Stomach (tissue), 9 donors: ENCODE measurements around the gene SETDB2. TPM values are rescaled to one million over a fixed set of nuclear protein-coding genes. Genes with fewer than 3 reads are reported as not detected.
"Not testable (repeated sequence)": the region's sequence is repeated elsewhere in the genome, so short reads cannot be mapped to it uniquely, and the experiment has no call there.

Experiments used
- DNase-seq, 2 donors: peaks; one replicate each; pipeline versions ENCODE4 v3.0.0 to v3.0.0-alpha.2; 2013 to 2019
- H3K27ac ChIP-seq, 5 donors: fragments of 200-600 bp in 4 of 5; sonication (generic) in 4 of 5; one replicate each; pipeline ENCODE4 v1.5.1; 2013 to 2019; ENCODE audit warnings: mild to moderate bottlenecking in 1 of 5, moderate library complexity in 1 of 5
- H3K27me3 ChIP-seq, 3 donors: fragments of 200-600 bp; sonication (generic); one replicate each; pipeline ENCODE4 v1.5.1; 2017 to 2019; ENCODE audit warnings: mixed run types in 1 of 3
- H3K36me3 ChIP-seq, 4 donors: fragments of 200-600 bp; sonication (generic); 1 replicate in 3 of 4; 2 replicates in 1 of 4; pipeline ENCODE4 v1.5.1; 2016 to 2019
- H3K4me1 ChIP-seq, 4 donors: fragments of 200-600 bp; sonication (generic); one replicate each; pipeline ENCODE4 v1.5.1; 2016 to 2019
- H3K4me3 ChIP-seq, 4 donors: fragments of 200-600 bp; sonication (generic) in 3 of 4; one replicate each; pipeline ENCODE4 v1.5.1; 2016 to 2019; ENCODE audit warnings: mild to moderate bottlenecking in 1 of 4
- H3K9me3 ChIP-seq, 4 donors: fragments of 200-600 bp; sonication (generic); one replicate each; pipeline ENCODE4 v1.5.1; 2016 to 2019
- EP300 ChIP-seq: sonication (generic); formaldehyde crosslinking; IDR thresholded peaks from one replicate; pipeline ENCODE4 v1.6.1; 2017; ENCODE audit warnings: antibody characterized with exemption
- POLR2A ChIP-seq, 4 donors: fragments of 450-650 bp; IDR thresholded peaks; one replicate each; pipeline ENCODE4 v1.6.1; 2016; ENCODE audit warnings: antibody characterized with exemption in 4 of 4, control low read depth in 2 of 4, mild to moderate bottlenecking in 1 of 4, moderate library complexity in 1 of 4
- POLR2AphosphoS5 ChIP-seq, 3 donors: sonication (generic); formaldehyde crosslinking; IDR thresholded peaks; one replicate each; pipeline ENCODE4 v1.6.1; 2016; ENCODE audit warnings: antibody characterized with exemption in 3 of 3
- WGBS, 5 donors: extraction: QIAGEN DNeasy Blood & Tissue Kit in 3 of 5; methylation state at CpG; one replicate each; pipeline versions ENCODE4 v1.1.5 to v1.1.7; 2013 to 2018; 5-methylcytosine and 5-hydroxymethylcytosine counted together
- intact Hi-C: fragments of 100-400 bp; cut with DNase I; formaldehyde crosslinking; loops from one replicate; pipeline ENCODE4 v1.15.1; 2023; ENCODE audit warnings: low total_unique reads
- polyA plus RNA-seq, 3 donors: library from polyadenylated mRNA; stranded (reverse); fragments of 200-250 nt; gene quantifications; one replicate each; pipeline ENCODE4 v1.2.3, GENCODE V29; 2013
- total RNA-seq, 5 donors: library from RNA; depleted of rRNA; stranded (reverse); fragments of >200 nt; gene quantifications; one replicate each; pipeline versions ENCODE4 v1.1.0 to v1.2.3, GENCODE V29; 2014 to 2016
- TF ChIP-seq, protein P1 (sequence below), 7 experiments: fragments of 450-650 bp in 4 of 7; fragments of 200-600 bp in 3 of 7; sonication (generic) in 3 of 7; IDR thresholded peaks; one replicate each; pipeline ENCODE4 v1.5.1; 2016 to 2019; ENCODE audit warnings: antibody characterized with exemption in 7 of 7, control low read depth in 2 of 7, mild to moderate bottlenecking in 1 of 7
- donor health status: healthy with polysubstance abuse.
- donor health status: Bipolar disorder and iron deficiency.
- donor health status: healthy.

Gene SETDB2
- total and polyA plus RNA-seq, 8 donors: 3.4 to 28.6 (median 7.3) TPM

GRCh38 chr13:49488563-49488962 lies 44.5 kb downstream of the SETDB2 start:
- H3K4me1 ChIP-seq: no peaks in the 10 kb centered on the region
- H3K27ac ChIP-seq: no peak overlapping the region
- DNase-seq: no peak
- WGBS, 5 donors: 86 to 93% (median 88%) methylated on average over 2 of the region's 2 CpGs
- TF ChIP-seq EP300 (no peak), POLR2A (IDR thresholded peaks at IDR 0.05) (no peak), POLR2AphosphoS5 (IDR thresholded peaks at IDR 0.05) (no peak)
- TF ChIP-seq, protein P1, sequence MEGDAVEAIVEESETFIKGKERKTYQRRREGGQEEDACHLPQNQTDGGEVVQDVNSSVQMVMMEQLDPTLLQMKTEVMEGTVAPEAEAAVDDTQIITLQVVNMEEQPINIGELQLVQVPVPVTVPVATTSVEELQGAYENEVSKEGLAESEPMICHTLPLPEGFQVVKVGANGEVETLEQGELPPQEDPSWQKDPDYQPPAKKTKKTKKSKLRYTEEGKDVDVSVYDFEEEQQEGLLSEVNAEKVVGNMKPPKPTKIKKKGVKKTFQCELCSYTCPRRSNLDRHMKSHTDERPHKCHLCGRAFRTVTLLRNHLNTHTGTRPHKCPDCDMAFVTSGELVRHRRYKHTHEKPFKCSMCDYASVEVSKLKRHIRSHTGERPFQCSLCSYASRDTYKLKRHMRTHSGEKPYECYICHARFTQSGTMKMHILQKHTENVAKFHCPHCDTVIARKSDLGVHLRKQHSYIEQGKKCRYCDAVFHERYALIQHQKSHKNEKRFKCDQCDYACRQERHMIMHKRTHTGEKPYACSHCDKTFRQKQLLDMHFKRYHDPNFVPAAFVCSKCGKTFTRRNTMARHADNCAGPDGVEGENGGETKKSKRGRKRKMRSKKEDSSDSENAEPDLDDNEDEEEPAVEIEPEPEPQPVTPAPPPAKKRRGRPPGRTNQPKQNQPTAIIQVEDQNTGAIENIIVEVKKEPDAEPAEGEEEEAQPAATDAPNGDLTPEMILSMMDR (IDR thresholded peaks at IDR 0.05): no peak
- intact Hi-C loops: no loop called here
- no peaks in the 10 kb centered on the region for H3K9me3 ChIP-seq
- no peak overlapping the region for H3K4me3 ChIP-seq
- H3K27me3 ChIP-seq: no peaks in the 10 kb centered on the region
- peaks cover 0 to 57% (median 56%) of the 10 kb centered on the region in 4 donors for H3K36me3 ChIP-seq

- intact Hi-C loops: no loop called here
- WGBS, 5 donors: 28 to 64% (median 41%) methylated on average over 2 of the region's 2 CpGs
Measured at GRCh38 chr13:49494645-49495044, 50.6 kb downstream of the SETDB2 start.

GRCh38 chr13:49495783-49496762 lies 52.0 kb downstream of the SETDB2 start, which contains the start of gene PHF11:
Gene PHF11, plus strand, starts transcription at chr13:49495953. Its CDS starts 49 bp downstream, at chr13:49496002.
- Histone ChIP-seq H3K27ac (peak within 1 kb of the TSS; percentile 90 to 98 (median 95)), H3K4me1 (peaks cover 0 to 41% (median 17%) of the 10 kb centered on the region in 4 donors), H3K27me3 (no peaks in the 10 kb centered on the region), H3K36me3 (peaks cover 0 to 11% (median 4%) of the 10 kb centered on the region in 4 donors), H3K4me3 (peak within 1 kb of the TSS; percentile 50 to 72 (median 52)), H3K9me3 (no peaks in the 10 kb centered on the region)
- intact Hi-C loops: no loop called here
- WGBS, 5 donors: 1 to 4% (median 3%) methylated on average over 28 to 66 of the region's 71 CpGs
- TF ChIP-seq EP300 (no peak), POLR2A (IDR thresholded peaks at IDR 0.05) (no peak), POLR2AphosphoS5 (IDR thresholded peaks at IDR 0.05) (peak in 2 of 3 donors; percentile 80 to 86)
- TF ChIP-seq, protein P1 (IDR thresholded peaks at IDR 0.05): peak in 4 of 7 experiments; percentile 11 to 52 (median 18)
- DNase-seq: peak; percentile 86 to 92

More at GRCh38 chr13:49494645-49495044, 50.6 kb downstream of the SETDB2 start:
- peak overlapping the region in 4 of 5 donors; percentile 90 to 98 (median 96) for H3K27ac ChIP-seq
- peak in 1 of 2 donors; percentile 13 for DNase-seq
- H3K4me3 ChIP-seq: peak overlapping the region; percentile 50 to 72 (median 52)
- H3K4me1 ChIP-seq: peaks cover 0 to 31% (median 13%) of the 10 kb centered on the region in 4 donors
- H3K36me3 ChIP-seq: peaks cover 0 to 11% (median 8%) of the 10 kb centered on the region in 4 donors
- no peaks in the 10 kb centered on the region for H3K27me3 ChIP-seq
- TF ChIP-seq EP300 (no peak), POLR2AphosphoS5 (IDR thresholded peaks at IDR 0.05) (no peak), POLR2A (IDR thresholded peaks at IDR 0.05) (no peak)
- TF ChIP-seq, protein P1 (IDR thresholded peaks at IDR 0.05): no peak
- no peaks in the 10 kb centered on the region for H3K9me3 ChIP-seq

GRCh38 chr13:49496837-49497236 lies 52.8 kb downstream of the SETDB2 start:
- peaks cover 0 to 41% (median 17%) of the 10 kb centered on the region in 4 donors for H3K4me1 ChIP-seq
- peak in 1 of 2 donors; percentile 23 for DNase-seq
- H3K9me3 ChIP-seq, H3K36me3 ChIP-seq, intact Hi-C loops, H3K27me3 ChIP-seq: not testable (repeated sequence)
- H3K27ac ChIP-seq: peak overlapping the region; percentile 90 to 98 (median 95)
- peak overlapping the region in 3 of 4 donors; percentile 51 to 72 (median 54) for H3K4me3 ChIP-seq
- WGBS, 5 donors: 62 to 70% (median 66%) methylated on average over 11 of the region's 11 CpGs
